Neural cell (in vitro differentiated cells): ENCODE measurements around the gene SLC31A2.
"Not testable (repeated sequence)": the region's sequence is repeated elsewhere in the genome, so short reads cannot be mapped to it uniquely, and the experiment has no call there.

Experiments
- CTCF ChIP-seq: fragments of 450-650 bp; IDR thresholded peaks from 2 replicates; pipeline ENCODE4 v1.5.1; 2014; ENCODE audit warnings: antibody characterized with exemption, mild to moderate bottlenecking, moderate library complexity; ENCODE audit not compliant: poor library complexity, severe bottlenecking
- EZH2 ChIP-seq: fragments of 200-600, 300-800 bp; shearing (Covaris generic), sonication (generic); IDR thresholded peaks from 2 replicates; pipeline ENCODE4 v1.6.1; 2014; ENCODE audit warnings: antibody characterized with exemption, low read length, borderline replicate concordance, mild to moderate bottlenecking; ENCODE audit not compliant: insufficient read depth, poor library complexity, severe bottlenecking
- MXI1 ChIP-seq: fragments of 450-650 bp; conservative IDR thresholded peaks from 2 replicates; pipeline ENCODE4 v1.6.1; 2014; ENCODE audit warnings: antibody characterized with exemption, mild to moderate bottlenecking; ENCODE audit not compliant: poor library complexity, severe bottlenecking
- POLR2AphosphoS5 ChIP-seq: IDR thresholded peaks from 2 replicates; pipeline ENCODE4 v1.6.1; 2012
- RAD21 ChIP-seq: fragments of 450-650 bp; conservative IDR thresholded peaks from 2 replicates; pipeline ENCODE4 v1.6.1; 2014; ENCODE audit warnings: antibody characterized with exemption, mild to moderate bottlenecking, moderate library complexity
- REST ChIP-seq: IDR thresholded peaks from 2 replicates; pipeline ENCODE4 v1.6.1; 2012; ENCODE audit warnings: borderline replicate concordance

GRCh38 chr9:113105345-113105744, 45.5 kb upstream of the SLC31A2 start:
- not testable (repeated sequence) for TF ChIP-seq RAD21, CTCF, EZH2, POLR2AphosphoS5, REST, MXI1
